Kidney (tissue), 14 donors: ENCODE data around the gene PLD4. TPM values are rescaled to one million over a fixed set of nuclear protein-coding genes. Genes with fewer than 3 reads are reported as not detected.

ENCODE experiments used
- DNase-seq, 5 donors: peaks; one replicate each; pipeline ENCODE4 v3.0.0-alpha.2; 2013 to 2020
- FAIRE-seq: peaks from 2 replicates; lab custom pipeline; 2012; peaks lifted over from hg19 to GRCh38; lab: Jason Lieb, UNC
- H3K27ac ChIP-seq, 2 donors: one replicate each; pipeline ENCODE4 v1.7.0; 2013; ENCODE audit warnings: low read depth in 2 of 2, low read length in 2 of 2, inconsistent platforms in 1 of 2
- H3K27me3 ChIP-seq: one replicate; pipeline ENCODE4 v1.7.1; 2013; ENCODE audit warnings: low read length, inconsistent platforms; ENCODE audit not compliant: control insufficient read depth, insufficient read depth
- H3K36me3 ChIP-seq, 3 donors: one replicate each; pipeline versions ENCODE4 v1.7.0 to v1.7.1; 2013; ENCODE audit warnings: low read length in 3 of 3, control low read depth in 1 of 3, inconsistent platforms in 1 of 3; ENCODE audit not compliant: insufficient read depth in 3 of 3, control insufficient read depth in 2 of 3
- H3K4me1 ChIP-seq, 3 donors: one replicate each; pipeline versions ENCODE4 v1.7.0 to v1.7.1; 2013; ENCODE audit warnings: low read length in 3 of 3, inconsistent platforms in 1 of 3, low read depth in 1 of 3; ENCODE audit not compliant: control insufficient read depth in 2 of 3, insufficient read depth in 2 of 3
- H3K4me3 ChIP-seq, 3 donors: one replicate each; pipeline versions ENCODE4 v1.7.0 to v1.8.1; 2013; ENCODE audit warnings: low read length in 3 of 3, control low read depth in 1 of 3, inconsistent platforms in 1 of 3
- H3K9ac ChIP-seq, 3 donors: one replicate each; pipeline versions ENCODE4 v1.7.0 to v1.7.1; 2013; ENCODE audit warnings: low read length in 3 of 3, control low read depth in 1 of 3, inconsistent platforms in 1 of 3
- H3K9me3 ChIP-seq, 3 donors: one replicate each; pipeline versions ENCODE4 v1.7.0 to v1.7.1; 2013; ENCODE audit warnings: low read length in 3 of 3, control low read depth in 1 of 3, inconsistent platforms in 1 of 3; ENCODE audit not compliant: control insufficient read depth in 2 of 3, insufficient read depth in 1 of 3
- intact Hi-C: fragments of 100-400 bp; cut with DNase I; formaldehyde crosslinking; loops from one replicate; pipeline ENCODE4 v1.11.1; 2022
- polyA plus RNA-seq: library from polyadenylated mRNA; stranded (reverse); fragments of 350-450 nt; fragmentation: Illumina TruSeq; extraction: RNeasy Lipid Tissue Mini Kit (QIAGEN cat#74804); gene quantifications from one replicate; pipeline ENCODE4 v1.2.3, GENCODE V29; 2014; ENCODE audit warnings: low read depth, low replicate concordance; ENCODE audit not compliant: insufficient read depth
- total RNA-seq: library from RNA; stranded (reverse); fragmentation: NEBNext Ultra II Directional; extraction: Animal tissue kit (Norgen Biotek cat#: 25700); gene quantifications from one replicate; pipeline ENCODE4 v1.2.1, GENCODE V29; 2021
- TF ChIP-seq, protein P1 (sequence below): IDR thresholded peaks from 3 replicates; pipeline ENCODE4 v1.5.1; 2012; ENCODE audit warnings: mild to moderate bottlenecking, moderate library complexity, borderline replicate concordance; ENCODE audit not compliant: insufficient read depth; ENCODE audit errors: extremely low read depth
- donor health status: control.
- donor health status: control.
- donor health status: control.
- donor health status: control.
- donor health status: control.
- donor health status: DM: yes; HTN: yes; CAD: no.
- donor health status: Normal renal cell carcinoma (clear cell type).

PLD4 gene
- total and polyA plus RNA-seq, 2 donors from 2014 or later = 3.2 TPM; not detected in 1

DNA sequence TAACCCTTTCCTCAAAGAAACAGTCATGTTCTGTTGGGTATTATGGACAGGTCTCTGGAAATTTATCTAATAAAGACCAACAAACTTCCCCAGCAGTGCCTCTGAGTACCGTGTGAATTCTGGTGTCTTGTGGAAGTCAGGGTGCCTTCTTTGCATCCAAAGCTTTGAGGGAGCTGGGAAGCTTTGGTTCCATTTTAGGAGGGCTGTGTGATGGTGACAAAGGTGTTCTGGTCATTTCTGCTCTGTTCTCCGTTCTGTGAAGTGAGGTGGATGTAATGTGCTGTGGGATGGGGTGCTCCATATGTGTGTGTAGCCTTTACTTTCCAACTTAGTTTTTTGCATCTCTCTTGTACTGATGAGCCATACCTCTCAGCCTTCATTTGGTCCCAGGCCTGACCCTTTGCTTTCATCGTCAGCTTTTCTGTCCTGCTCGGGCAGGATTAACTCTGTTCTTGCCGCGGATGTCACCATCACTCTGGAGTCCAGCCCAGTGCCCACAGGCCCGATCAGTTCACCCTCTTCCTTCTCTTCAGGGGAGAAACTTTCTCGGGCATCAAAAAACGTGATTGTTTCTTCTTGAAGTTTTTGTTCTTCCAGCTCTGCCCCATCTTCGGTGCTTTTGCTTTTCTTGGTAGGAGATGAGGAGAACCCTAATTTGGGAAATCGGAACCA is 13.2 kb downstream of the PLD4 start:
- DNase-seq (no peak), FAIRE-seq (no peak)
- H3K36me3 ChIP-seq = no peaks in the 10 kb centered on the region
- H3K27ac ChIP-seq = no peak overlapping the region
- no peak overlapping the region for H3K9ac ChIP-seq
- H3K4me1 ChIP-seq = no peaks in the 10 kb centered on the region
- no peak overlapping the region for H3K4me3 ChIP-seq
- intact Hi-C loops = no loop called here
- H3K27me3 ChIP-seq = no peaks in the 10 kb centered on the region
- TF ChIP-seq, protein P1, sequence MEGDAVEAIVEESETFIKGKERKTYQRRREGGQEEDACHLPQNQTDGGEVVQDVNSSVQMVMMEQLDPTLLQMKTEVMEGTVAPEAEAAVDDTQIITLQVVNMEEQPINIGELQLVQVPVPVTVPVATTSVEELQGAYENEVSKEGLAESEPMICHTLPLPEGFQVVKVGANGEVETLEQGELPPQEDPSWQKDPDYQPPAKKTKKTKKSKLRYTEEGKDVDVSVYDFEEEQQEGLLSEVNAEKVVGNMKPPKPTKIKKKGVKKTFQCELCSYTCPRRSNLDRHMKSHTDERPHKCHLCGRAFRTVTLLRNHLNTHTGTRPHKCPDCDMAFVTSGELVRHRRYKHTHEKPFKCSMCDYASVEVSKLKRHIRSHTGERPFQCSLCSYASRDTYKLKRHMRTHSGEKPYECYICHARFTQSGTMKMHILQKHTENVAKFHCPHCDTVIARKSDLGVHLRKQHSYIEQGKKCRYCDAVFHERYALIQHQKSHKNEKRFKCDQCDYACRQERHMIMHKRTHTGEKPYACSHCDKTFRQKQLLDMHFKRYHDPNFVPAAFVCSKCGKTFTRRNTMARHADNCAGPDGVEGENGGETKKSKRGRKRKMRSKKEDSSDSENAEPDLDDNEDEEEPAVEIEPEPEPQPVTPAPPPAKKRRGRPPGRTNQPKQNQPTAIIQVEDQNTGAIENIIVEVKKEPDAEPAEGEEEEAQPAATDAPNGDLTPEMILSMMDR = no peak
- no peaks in the 10 kb centered on the region for H3K9me3 ChIP-seq

DNA sequence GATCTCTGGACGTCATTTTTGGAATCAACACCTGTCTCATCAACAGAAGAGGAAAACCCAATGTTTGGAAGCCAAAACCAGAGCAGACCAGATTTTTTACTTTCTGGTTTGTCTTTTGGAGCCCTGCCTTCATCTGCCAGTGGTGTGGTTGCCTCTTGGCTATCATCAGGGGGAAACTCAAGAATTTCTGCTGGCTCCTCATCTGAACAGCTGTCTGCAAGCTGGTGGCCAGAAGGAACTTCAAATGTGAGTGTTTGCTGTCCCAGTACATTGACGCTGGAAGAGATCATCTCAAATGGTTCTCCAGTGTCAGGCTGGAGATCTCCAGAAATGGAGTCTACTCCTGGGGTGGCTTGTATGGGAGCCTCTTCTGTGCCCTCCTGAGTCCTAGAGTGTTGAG is 13.8 kb downstream of the PLD4 start:
- TF ChIP-seq, protein P1 = no peak
- no peak for FAIRE-seq
- Histone ChIP-seq H3K36me3 (no peaks in the 10 kb centered on the region), H3K4me1 (no peaks in the 10 kb centered on the region), H3K27me3 (no peaks in the 10 kb centered on the region), H3K4me3 (no peak overlapping the region), H3K27ac (no peak overlapping the region), H3K9ac (no peak overlapping the region), H3K9me3 (no peaks in the 10 kb centered on the region)
- DNase-seq = no peak
- intact Hi-C loops = no loop called here

DNA sequence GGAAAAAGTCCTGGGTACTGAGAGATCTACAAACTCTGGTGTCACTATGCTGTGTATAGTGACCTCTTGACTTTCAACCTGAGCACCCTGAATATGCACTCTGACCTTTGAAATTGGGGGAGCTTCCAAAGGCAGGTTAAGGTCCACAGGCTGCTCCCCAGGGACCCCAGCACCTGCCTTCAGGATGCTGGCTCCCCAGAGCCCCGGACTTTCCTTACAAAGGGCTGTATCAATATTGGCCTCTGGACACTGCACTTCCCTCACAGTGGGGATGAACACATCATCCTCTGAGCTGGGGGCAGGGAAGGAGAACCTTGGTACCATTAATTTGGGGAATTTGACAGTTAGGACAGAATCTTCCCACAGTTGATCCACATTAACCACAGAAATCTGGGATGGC is 14.3 kb downstream of the PLD4 start:
- no peaks in the 10 kb centered on the region for H3K9me3 ChIP-seq
- no peak for FAIRE-seq
- no peak for DNase-seq
- no peaks in the 10 kb centered on the region for H3K27me3 ChIP-seq
- no peak overlapping the region for H3K9ac ChIP-seq
- TF ChIP-seq, protein P1 = no peak
- no peak overlapping the region for H3K4me3 ChIP-seq
- no peak overlapping the region for H3K27ac ChIP-seq
- H3K36me3 ChIP-seq = no peaks in the 10 kb centered on the region
- intact Hi-C loops = no loop called here
- no peaks in the 10 kb centered on the region for H3K4me1 ChIP-seq
